ENCODE measurements around the gene IFT27. TPM values are rescaled to one million over a fixed set of nuclear protein-coding genes. Genes with fewer than 3 reads are reported as not detected.

IFT27 gene
- total RNA-seq, 4 donors from 2014 or later: 2.3 to 27.0 (median 15.4) TPM

- no peak for DNase-seq
- no peaks in the 10 kb centered on the region for H3K9me3 ChIP-seq
- no peaks in the 10 kb centered on the region for H3K27me3 ChIP-seq
- intact Hi-C loops (cut with DNase I; ENCODE audit: low total_unique reads): no loop called here
- TF ChIP-seq CTCF (IDR thresholded peaks at IDR 0.05) (no peak), POLR2A (IDR thresholded peaks at IDR 0.05) (no peak)
- H3K4me3 ChIP-seq: no peak overlapping the region
- no peak overlapping the region for H3K27ac ChIP-seq
- no peaks in the 10 kb centered on the region for H3K36me3 ChIP-seq
- H3K4me1 ChIP-seq: no peaks in the 10 kb centered on the region
These were observed 61.8 kb downstream of the IFT27 start for GRCh38 chr22:36714110-36714509.

- H3K4me3 ChIP-seq: no peak overlapping the region
- H3K9me3 ChIP-seq: no peaks in the 10 kb centered on the region
- no peak for DNase-seq
- intact Hi-C loops (cut with DNase I; ENCODE audit: low total_unique reads): no loop called here
- H3K27ac ChIP-seq: no peak overlapping the region
- H3K27me3 ChIP-seq: no peaks in the 10 kb centered on the region
- TF ChIP-seq CTCF (IDR thresholded peaks at IDR 0.05): no peak
- no peak for TF ChIP-seq POLR2A (IDR thresholded peaks at IDR 0.05)
- no peaks in the 10 kb centered on the region for H3K4me1 ChIP-seq
- no peaks in the 10 kb centered on the region for H3K36me3 ChIP-seq
These were observed 62.5 kb downstream of the IFT27 start for GRCh38 chr22:36713436-36713835.

Other genes starting within 250 kb of the IFT27 start
- gene EIF3D, start 247.0 kb downstream of the IFT27 start, total RNA-seq: 100 to 1,000 TPM; 177 to 350 (median 297) TPM
- gene CACNG2, start 72.4 kb downstream of the IFT27 start, total RNA-seq: not detected
- 1 to 10 TPM in 1 of 4 donors, not detected in 3; 2.3 TPM for gene PVALB, start 40.9 kb upstream of the IFT27 start, total RNA-seq
- gene NCF4, start 84.9 kb upstream of the IFT27 start, total RNA-seq: 10 to 100 TPM in 1 of 4 donors, 1 to 10 TPM in 3; 1.8 to 21.2 (median 6.3) TPM
- 1 to 10 TPM; 3.1 to 7.4 (median 3.5) TPM for gene CSF2RB, start 137.5 kb upstream of the IFT27 start, total RNA-seq
- gene TST, start 243.3 kb upstream of the IFT27 start, total RNA-seq: 10 to 100 TPM; 19.6 to 36.8 (median 25.1) TPM
- 100 to 1,000 TPM in 2 of 4 donors, 10 to 100 TPM in 2; 37.1 to 152 (median 84.1) TPM for gene MPST, start 243.6 kb upstream of the IFT27 start, total RNA-seq

Measured in uterus (tissue), 4 donors.